ENCODE results near the gene CXCL16.

Gene CXCL16

DNA sequence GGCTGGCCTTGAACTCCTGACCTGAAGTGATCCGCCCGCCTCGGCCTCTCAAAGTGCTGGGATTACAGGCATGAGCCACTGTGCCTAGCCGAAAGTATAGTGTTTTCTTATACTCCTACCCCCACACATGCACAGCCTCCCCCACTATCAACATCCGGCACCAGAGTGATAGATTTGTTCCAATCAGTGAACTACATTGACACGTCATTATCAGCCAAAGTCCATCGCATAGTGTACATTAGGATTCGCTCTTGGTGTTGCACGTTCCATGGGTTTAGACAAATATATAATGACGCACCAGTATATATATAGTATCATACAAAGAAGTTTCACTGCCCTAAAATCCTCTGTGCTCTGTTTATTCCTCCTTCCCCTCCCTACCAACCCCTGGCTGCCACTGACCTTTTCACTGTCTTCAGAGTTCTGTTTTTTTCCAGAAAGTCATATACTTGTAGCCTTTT, 20.1 kb upstream of the CXCL16 start:
- no peak overlapping the region for H3K4me2 ChIP-seq
- TF ChIP-seq, protein P1, sequence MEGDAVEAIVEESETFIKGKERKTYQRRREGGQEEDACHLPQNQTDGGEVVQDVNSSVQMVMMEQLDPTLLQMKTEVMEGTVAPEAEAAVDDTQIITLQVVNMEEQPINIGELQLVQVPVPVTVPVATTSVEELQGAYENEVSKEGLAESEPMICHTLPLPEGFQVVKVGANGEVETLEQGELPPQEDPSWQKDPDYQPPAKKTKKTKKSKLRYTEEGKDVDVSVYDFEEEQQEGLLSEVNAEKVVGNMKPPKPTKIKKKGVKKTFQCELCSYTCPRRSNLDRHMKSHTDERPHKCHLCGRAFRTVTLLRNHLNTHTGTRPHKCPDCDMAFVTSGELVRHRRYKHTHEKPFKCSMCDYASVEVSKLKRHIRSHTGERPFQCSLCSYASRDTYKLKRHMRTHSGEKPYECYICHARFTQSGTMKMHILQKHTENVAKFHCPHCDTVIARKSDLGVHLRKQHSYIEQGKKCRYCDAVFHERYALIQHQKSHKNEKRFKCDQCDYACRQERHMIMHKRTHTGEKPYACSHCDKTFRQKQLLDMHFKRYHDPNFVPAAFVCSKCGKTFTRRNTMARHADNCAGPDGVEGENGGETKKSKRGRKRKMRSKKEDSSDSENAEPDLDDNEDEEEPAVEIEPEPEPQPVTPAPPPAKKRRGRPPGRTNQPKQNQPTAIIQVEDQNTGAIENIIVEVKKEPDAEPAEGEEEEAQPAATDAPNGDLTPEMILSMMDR (conservative IDR thresholded peaks at IDR 0.05; ENCODE audit: low read depth, low read length): no peak
- no peaks in the 10 kb centered on the region for H4K20me1 ChIP-seq (ENCODE audit: insufficient read depth)
- no peak overlapping the region for H3K4me3 ChIP-seq (IDR thresholded peaks at IDR 0.05; ENCODE audit: insufficient read depth, low read depth, low read length)
- H2AFZ ChIP-seq (ENCODE audit: low read depth): no peak overlapping the region
- H3K27me3 ChIP-seq (ENCODE audit: insufficient read depth, low read depth): no peaks in the 10 kb centered on the region
- H3K36me3 ChIP-seq (ENCODE audit: insufficient read depth): no peaks in the 10 kb centered on the region
- no peak overlapping the region for H3K9ac ChIP-seq
- H3K4me1 ChIP-seq (ENCODE audit: low read depth, poor library complexity, severe bottlenecking): no peaks in the 10 kb centered on the region
- no peaks in the 10 kb centered on the region for H3K79me2 ChIP-seq (ENCODE audit: insufficient read depth, low read depth)
- H3K27ac ChIP-seq: no peak overlapping the region

DNA sequence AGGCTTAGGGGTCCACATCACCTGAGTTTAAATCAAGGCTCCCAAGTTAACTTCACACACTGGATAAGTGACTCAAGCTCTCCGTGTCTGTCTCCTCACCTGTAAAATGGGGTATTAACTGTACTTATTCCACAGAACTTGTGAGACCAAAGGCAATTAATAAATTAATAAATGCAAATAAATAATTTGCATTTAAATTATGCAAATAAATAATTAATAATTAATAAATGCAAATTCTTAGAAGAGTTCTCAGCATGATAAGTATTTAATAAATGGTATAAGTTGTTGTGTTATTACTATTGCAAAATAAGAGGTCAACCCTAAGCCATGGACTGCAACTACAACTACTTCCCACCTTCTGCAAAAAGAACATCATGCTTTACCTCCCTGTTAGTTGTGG, 13.7 kb upstream of the CXCL16 start:
- Histone ChIP-seq H3K36me3 (ENCODE audit: insufficient read depth) (no peaks in the 10 kb centered on the region), H3K79me2 (ENCODE audit: insufficient read depth, low read depth) (no peaks in the 10 kb centered on the region), H3K9ac (no peak overlapping the region), H3K27me3 (ENCODE audit: insufficient read depth, low read depth) (no peaks in the 10 kb centered on the region), H2AFZ (ENCODE audit: low read depth) (no peak overlapping the region), H3K4me3 (IDR thresholded peaks at IDR 0.05; ENCODE audit: insufficient read depth, low read depth, low read length) (no peak overlapping the region), H4K20me1 (ENCODE audit: insufficient read depth) (no peaks in the 10 kb centered on the region), H3K27ac (no peak overlapping the region), H3K4me1 (ENCODE audit: low read depth, poor library complexity, severe bottlenecking) (no peaks in the 10 kb centered on the region), H3K4me2 (no peak overlapping the region)
- TF ChIP-seq, protein P1 (conservative IDR thresholded peaks at IDR 0.05; ENCODE audit: low read depth, low read length): no peak

DNA sequence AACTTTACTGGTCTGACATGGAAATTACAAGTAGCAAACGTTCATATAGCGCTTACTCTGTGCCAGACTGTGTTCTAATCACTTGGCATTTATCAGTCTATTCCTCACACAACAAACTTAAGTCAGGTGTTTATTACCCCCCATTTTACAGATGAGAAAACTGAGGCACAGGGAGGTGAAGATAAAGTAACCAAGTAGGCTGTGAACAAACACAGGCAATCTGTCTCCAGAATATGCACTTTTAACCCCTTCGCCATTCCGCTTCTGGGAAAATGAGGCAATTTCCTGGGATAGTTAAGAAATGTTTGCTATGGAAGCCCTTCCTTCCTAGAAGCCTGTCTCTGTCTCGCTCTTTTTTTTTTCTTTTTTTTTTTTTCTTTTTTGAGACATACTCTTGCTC, 12.2 kb upstream of the CXCL16 start:
- TF ChIP-seq, protein P1 (conservative IDR thresholded peaks at IDR 0.05; ENCODE audit: low read depth, low read length): no peak
- no peak overlapping the region for H3K4me3 ChIP-seq (IDR thresholded peaks at IDR 0.05; ENCODE audit: insufficient read depth, low read depth, low read length)
- no peaks in the 10 kb centered on the region for H3K36me3 ChIP-seq (ENCODE audit: insufficient read depth)
- H3K4me2 ChIP-seq: no peak overlapping the region
- H3K79me2 ChIP-seq (ENCODE audit: insufficient read depth, low read depth): no peaks in the 10 kb centered on the region
- no peaks in the 10 kb centered on the region for H4K20me1 ChIP-seq (ENCODE audit: insufficient read depth)
- no peaks in the 10 kb centered on the region for H3K4me1 ChIP-seq (ENCODE audit: low read depth, poor library complexity, severe bottlenecking)
- H3K27ac ChIP-seq: no peak overlapping the region
- H2AFZ ChIP-seq (ENCODE audit: low read depth): no peak overlapping the region
- no peaks in the 10 kb centered on the region for H3K27me3 ChIP-seq (ENCODE audit: insufficient read depth, low read depth)
- no peak overlapping the region for H3K9ac ChIP-seq

DNA sequence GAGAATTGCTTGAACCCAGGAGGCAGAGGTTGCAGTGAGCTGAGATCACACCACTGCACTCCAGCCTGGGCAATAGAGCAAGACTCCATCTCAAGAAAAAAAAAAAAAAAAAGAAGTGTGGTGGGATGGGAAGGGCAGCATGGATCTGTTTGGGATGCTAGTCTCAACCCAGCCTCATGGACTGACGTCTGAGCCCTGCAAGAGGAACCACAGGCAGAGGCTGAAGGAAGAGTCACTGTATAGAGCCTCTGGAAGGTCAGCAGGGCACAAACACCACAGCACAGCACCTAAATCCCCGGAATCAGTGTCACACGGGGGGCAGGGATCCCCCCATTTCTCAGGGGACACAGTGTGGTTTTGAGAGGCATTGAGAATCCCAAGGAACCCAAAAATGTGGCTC, 10.9 kb upstream of the CXCL16 start:
- Histone ChIP-seq H2AFZ (ENCODE audit: low read depth) (no peak overlapping the region), H4K20me1 (ENCODE audit: insufficient read depth) (no peaks in the 10 kb centered on the region), H3K4me2 (no peak overlapping the region), H3K4me3 (IDR thresholded peaks at IDR 0.05; ENCODE audit: insufficient read depth, low read depth, low read length) (no peak overlapping the region), H3K4me1 (ENCODE audit: low read depth, poor library complexity, severe bottlenecking) (no peaks in the 10 kb centered on the region), H3K9ac (no peak overlapping the region), H3K27me3 (ENCODE audit: insufficient read depth, low read depth) (no peaks in the 10 kb centered on the region), H3K36me3 (ENCODE audit: insufficient read depth) (no peaks in the 10 kb centered on the region), H3K27ac (no peak overlapping the region), H3K79me2 (ENCODE audit: insufficient read depth, low read depth) (no peaks in the 10 kb centered on the region)
- TF ChIP-seq, protein P1 (conservative IDR thresholded peaks at IDR 0.05; ENCODE audit: low read depth, low read length): no peak

All from KMS-11 (cell line).